Psoas muscle (tissue), 8 donors: ENCODE measurements around the gene ZFYVE16. TPM values are rescaled to one million over a fixed set of nuclear protein-coding genes. Genes with fewer than 3 reads are reported as not detected.
"Not testable (repeated sequence)": the region's sequence is repeated elsewhere in the genome, so short reads cannot be mapped to it uniquely, and the experiment has no call there.

Source experiments
- ATAC-seq, 4 donors: fragments of 200-7000 bp; cut with Tn5 transposase; one replicate each; pipeline ENCODE4 v1.9.1; 2020; ENCODE audit warnings: moderate library complexity in 3 of 4, mild to moderate bottlenecking in 2 of 4
- DNase-seq, 2 donors: peaks; one replicate each; pipeline ENCODE4 v3.0.0-alpha.2; 2020
- H3K27ac ChIP-seq: fragments of 200-600 bp; one replicate; pipeline ENCODE4 v1.8.0; 2022
- H3K27me3 ChIP-seq, 3 donors: fragments of 200-600 bp in 1 of 3; one replicate each; pipeline versions ENCODE4 v1.6.1 to v1.8.0; 2013 to 2022; ENCODE audit warnings: low read length in 2 of 3, mild to moderate bottlenecking in 2 of 3, moderate library complexity in 1 of 3; ENCODE audit not compliant: insufficient read depth in 3 of 3
- H3K36me3 ChIP-seq, 2 donors: fragments of 200-600 bp in 1 of 2; one replicate each; pipeline versions ENCODE4 v1.6.1 to v1.8.0; 2013 to 2022; ENCODE audit warnings: low read depth in 1 of 2, mild to moderate bottlenecking in 1 of 2, moderate library complexity in 1 of 2; ENCODE audit not compliant: insufficient read depth in 1 of 2
- H3K4me1 ChIP-seq: fragments of 200-600 bp; one replicate; pipeline ENCODE4 v1.8.0; 2022
- H3K4me3 ChIP-seq: fragments of 200-600 bp; one replicate; pipeline ENCODE4 v1.8.0; 2022; ENCODE audit warnings: mild to moderate bottlenecking
- H3K9me3 ChIP-seq: fragments of 200-600 bp; one replicate; pipeline ENCODE4 v1.8.0; 2022
- WGBS, 3 donors: extraction: QIAGEN DNeasy Blood & Tissue Kit; methylation state at CpG; one replicate each; pipeline versions ENCODE4 v1.1.6 to v1.1.7; 2013; 5-methylcytosine and 5-hydroxymethylcytosine counted together
- intact Hi-C, 2 donors: fragments of 100-400 bp; cut with DNase I; formaldehyde crosslinking; loops; one replicate each; pipeline versions ENCODE4 v1.11.0 to v1.14.2; 2022
- polyA plus RNA-seq, 3 donors: library from polyadenylated mRNA; stranded (reverse); fragments of 200-250 nt; gene quantifications; one replicate each; pipeline ENCODE4 v1.2.3, GENCODE V29; 2013
- total RNA-seq, 4 donors: library from RNA; stranded (reverse); fragmentation: NEBNext Ultra II Directional in 2 of 4; extraction: Animal tissue kit (Norgen Biotek cat#: 25700) in 2 of 4; gene quantifications; one replicate each; pipeline versions ENCODE4 v1.2.1 to v1.2.4, GENCODE V29; 2021 to 2023
- TF ChIP-seq, protein P1 (sequence below): fragments of 200-600 bp; IDR thresholded peaks from one replicate; pipeline ENCODE4 v1.8.0; 2022; ENCODE audit warnings: antibody characterized with exemption
- donor health status: healthy with polysubstance abuse.
- donor health status: DM: no; HTN: no; CAD: no; lungs with moderate emphysema.
- donor health status: Bipolar disorder and iron deficiency.
- donor health status: healthy.
- donor health status: DM: yes; HTN: yes; CAD: no.
- donor health status: DM: no; HTN: no; CAD: no.
- donor health status: DM: no; HTN: no; CAD: no.
- donor health status: DM: yes; HTN: yes; CAD: no.

Gene ZFYVE16
- total and polyA plus RNA-seq, 7 donors: 6.1 to 36.7 (median 21.8) TPM

GRCh38 chr5:80468131-80468530 is 60.3 kb downstream of the ZFYVE16 start:
- ATAC-seq: no peak
- TF ChIP-seq, protein P1, sequence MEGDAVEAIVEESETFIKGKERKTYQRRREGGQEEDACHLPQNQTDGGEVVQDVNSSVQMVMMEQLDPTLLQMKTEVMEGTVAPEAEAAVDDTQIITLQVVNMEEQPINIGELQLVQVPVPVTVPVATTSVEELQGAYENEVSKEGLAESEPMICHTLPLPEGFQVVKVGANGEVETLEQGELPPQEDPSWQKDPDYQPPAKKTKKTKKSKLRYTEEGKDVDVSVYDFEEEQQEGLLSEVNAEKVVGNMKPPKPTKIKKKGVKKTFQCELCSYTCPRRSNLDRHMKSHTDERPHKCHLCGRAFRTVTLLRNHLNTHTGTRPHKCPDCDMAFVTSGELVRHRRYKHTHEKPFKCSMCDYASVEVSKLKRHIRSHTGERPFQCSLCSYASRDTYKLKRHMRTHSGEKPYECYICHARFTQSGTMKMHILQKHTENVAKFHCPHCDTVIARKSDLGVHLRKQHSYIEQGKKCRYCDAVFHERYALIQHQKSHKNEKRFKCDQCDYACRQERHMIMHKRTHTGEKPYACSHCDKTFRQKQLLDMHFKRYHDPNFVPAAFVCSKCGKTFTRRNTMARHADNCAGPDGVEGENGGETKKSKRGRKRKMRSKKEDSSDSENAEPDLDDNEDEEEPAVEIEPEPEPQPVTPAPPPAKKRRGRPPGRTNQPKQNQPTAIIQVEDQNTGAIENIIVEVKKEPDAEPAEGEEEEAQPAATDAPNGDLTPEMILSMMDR: no peak
- Histone ChIP-seq H3K36me3 (peaks cover 0 to 43% of the 10 kb centered on the region in 2 donors), H3K27me3 (no peaks in the 10 kb centered on the region), H3K27ac (no peak overlapping the region), H3K4me3 (no peak overlapping the region), H3K9me3 (peaks cover 3% of the 10 kb centered on the region), H3K4me1 (no peaks in the 10 kb centered on the region)
- 96 to 100% (median 100%) methylated on average over 1 of the region's 1 CpG for WGBS, 3 donors
- intact Hi-C loops: no loop called here
- DNase-seq: no peak

DNA sequence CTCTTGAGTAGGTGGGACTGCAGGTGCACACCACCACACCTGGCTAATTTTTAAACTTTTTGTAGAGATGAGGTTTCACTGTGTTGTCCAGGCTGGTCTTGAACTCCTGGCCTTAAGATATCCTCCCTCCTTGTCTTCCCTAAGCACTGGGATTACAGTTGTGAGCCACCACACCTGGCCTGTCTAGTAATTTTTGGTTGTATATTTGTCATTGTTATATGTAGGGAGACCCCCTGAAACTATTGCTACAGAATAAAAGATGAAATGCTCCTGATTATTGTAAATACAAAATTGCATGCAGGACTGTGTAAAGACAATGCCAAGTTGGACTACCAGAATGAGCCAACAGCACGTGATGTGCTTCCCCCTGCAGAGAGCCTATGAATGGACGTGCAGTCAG is 62.8 kb downstream of the ZFYVE16 start:
- H3K27me3 ChIP-seq, DNase-seq, H3K4me3 ChIP-seq, H3K4me1 ChIP-seq, ATAC-seq, H3K9me3 ChIP-seq, H3K27ac ChIP-seq, intact Hi-C loops: not testable (repeated sequence)
- WGBS, 3 donors: 82 to 100% (median 86%) methylated on average over 1 to 2 of the region's 2 CpGs
- H3K36me3 ChIP-seq: peaks cover 5 to 53% of the 10 kb centered on the region in 2 donors

DNA sequence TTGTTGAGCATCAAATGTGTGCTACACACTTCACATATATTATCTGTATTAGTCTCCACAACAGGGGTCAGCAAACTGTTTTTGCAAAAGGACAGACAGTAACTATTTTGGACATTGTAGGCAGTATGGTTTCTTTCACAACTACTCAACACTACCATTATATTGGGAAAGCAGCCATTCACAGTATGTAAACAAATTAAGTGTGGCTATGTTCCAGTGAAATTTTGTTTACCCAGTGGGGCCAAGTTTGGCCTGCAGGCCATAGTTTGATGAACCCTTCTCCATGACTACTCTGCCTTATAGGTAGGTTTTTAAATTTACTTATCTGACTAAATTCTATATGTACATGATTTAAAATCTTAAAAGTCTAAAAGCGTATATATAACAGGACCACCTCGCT is 67.1 kb downstream of the ZFYVE16 start:
- intact Hi-C loops: no loop called here
- 94 to 100% (median 100%) methylated on average over 2 of the region's 2 CpGs for WGBS, 3 donors
- TF ChIP-seq, protein P1: no peak
- DNase-seq: no peak
- Histone ChIP-seq H3K4me1 (no peaks in the 10 kb centered on the region), H3K36me3 (peaks cover 5 to 67% of the 10 kb centered on the region in 2 donors), H3K27me3 (no peaks in the 10 kb centered on the region), H3K27ac (no peak overlapping the region), H3K9me3 (peaks cover 3% of the 10 kb centered on the region), H3K4me3 (no peak overlapping the region)
- ATAC-seq: no peak

DNA sequence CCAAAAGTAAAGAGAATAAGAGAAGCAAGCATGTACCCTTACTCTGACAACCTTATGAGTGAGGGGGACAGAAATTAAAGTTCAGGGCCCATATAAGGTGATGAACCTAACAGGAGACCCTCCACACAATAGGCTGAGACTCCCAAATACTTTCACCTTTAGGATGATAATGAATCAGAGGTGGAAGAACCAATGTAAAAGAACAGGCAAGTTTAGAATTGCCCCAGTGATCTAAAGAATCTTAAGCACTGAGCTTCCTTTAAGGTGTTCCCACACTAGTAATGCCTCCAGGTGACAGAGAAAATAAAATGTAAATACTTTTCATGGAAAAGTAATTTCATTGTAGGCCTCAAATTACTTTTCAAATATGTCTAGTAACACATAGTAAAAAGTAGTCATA is 71.8 kb downstream of the ZFYVE16 start:
- Histone ChIP-seq H3K9me3 (peaks cover 17% of the 10 kb centered on the region), H3K27ac (no peak overlapping the region), H3K4me1 (no peaks in the 10 kb centered on the region), H3K36me3 (peaks cover 5 to 40% of the 10 kb centered on the region in 2 donors), H3K27me3 (no peaks in the 10 kb centered on the region), H3K4me3 (no peak overlapping the region)
- ATAC-seq (no peak), DNase-seq (no peak)
- intact Hi-C loops: no loop called here
- TF ChIP-seq, protein P1: no peak

DNA sequence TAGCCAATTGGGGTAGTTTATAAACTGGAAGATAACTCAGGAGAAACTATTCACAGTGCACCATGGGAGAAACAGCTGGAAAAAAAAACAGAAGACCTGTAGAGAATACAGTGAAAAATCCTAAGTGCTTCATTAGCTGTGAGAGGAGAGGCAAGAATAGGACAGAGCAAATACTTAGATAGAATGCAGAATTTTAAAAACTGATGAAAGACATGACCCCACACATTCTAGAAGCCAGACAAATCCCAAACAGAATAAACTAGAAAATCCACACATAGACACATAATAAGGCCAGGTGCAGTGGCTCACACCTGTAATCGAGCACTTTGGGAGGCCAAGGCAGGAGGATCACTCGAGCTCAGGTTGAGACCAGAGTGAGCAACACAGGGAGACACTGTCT is 72.5 kb downstream of the ZFYVE16 start:
- ATAC-seq (no peak), DNase-seq (no peak)
- Histone ChIP-seq H3K4me1 (no peaks in the 10 kb centered on the region), H3K36me3 (peaks cover under 1 to 34% of the 10 kb centered on the region in 2 donors), H3K27me3 (no peaks in the 10 kb centered on the region), H3K9me3 (peaks cover 17% of the 10 kb centered on the region), H3K4me3 (no peak overlapping the region), H3K27ac (no peak overlapping the region)
- TF ChIP-seq, protein P1: no peak
- intact Hi-C loops: no loop called here
- WGBS, 3 donors: 93 to 100% (median 100%) methylated on average over 2 of the region's 2 CpGs
